Measurements from ENCODE around the gene CREBBP.

DNA sequence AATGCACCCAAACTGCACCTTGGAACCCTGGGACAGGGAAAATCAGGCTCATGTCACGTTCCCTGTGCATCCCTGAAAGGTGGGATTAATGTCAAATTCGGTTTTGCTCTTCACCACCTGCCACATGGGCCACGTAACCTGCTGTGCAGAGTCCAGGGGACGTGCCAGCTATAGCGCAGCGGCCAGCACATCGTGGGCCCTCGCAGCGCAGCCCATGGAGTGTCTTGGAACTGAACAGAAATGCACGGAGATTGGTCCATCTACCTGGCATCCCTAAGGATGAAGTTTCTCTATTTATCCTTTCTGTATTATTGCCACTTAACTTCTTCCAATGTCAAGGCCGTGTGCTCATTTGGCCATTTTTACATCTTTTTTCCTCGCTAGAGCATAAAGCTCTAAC, 95.1 kb downstream of the CREBBP start:
- TF ChIP-seq POLR2AphosphoS5 (IDR thresholded peaks at IDR 0.05), result no peak
- TF ChIP-seq, protein P1, sequence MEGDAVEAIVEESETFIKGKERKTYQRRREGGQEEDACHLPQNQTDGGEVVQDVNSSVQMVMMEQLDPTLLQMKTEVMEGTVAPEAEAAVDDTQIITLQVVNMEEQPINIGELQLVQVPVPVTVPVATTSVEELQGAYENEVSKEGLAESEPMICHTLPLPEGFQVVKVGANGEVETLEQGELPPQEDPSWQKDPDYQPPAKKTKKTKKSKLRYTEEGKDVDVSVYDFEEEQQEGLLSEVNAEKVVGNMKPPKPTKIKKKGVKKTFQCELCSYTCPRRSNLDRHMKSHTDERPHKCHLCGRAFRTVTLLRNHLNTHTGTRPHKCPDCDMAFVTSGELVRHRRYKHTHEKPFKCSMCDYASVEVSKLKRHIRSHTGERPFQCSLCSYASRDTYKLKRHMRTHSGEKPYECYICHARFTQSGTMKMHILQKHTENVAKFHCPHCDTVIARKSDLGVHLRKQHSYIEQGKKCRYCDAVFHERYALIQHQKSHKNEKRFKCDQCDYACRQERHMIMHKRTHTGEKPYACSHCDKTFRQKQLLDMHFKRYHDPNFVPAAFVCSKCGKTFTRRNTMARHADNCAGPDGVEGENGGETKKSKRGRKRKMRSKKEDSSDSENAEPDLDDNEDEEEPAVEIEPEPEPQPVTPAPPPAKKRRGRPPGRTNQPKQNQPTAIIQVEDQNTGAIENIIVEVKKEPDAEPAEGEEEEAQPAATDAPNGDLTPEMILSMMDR (IDR thresholded peaks at IDR 0.05), result no peak

All from suprapubic skin (tissue), 3 donors.